ENCODE data around the gene PID1.

The PID1 gene

GRCh38 chr2:229173825-229174359, 97.2 kb downstream of the PID1 start:
- in situ Hi-C loops (cut with MboI; ENCODE audit: low sequenced_read_pairs) = no loop called here

- in situ Hi-C loops (cut with MboI; ENCODE audit: low sequenced_read_pairs) = no loop called here
Observed at GRCh38 chr2:229170916-229171315, 100.2 kb downstream of the PID1 start.

DNA sequence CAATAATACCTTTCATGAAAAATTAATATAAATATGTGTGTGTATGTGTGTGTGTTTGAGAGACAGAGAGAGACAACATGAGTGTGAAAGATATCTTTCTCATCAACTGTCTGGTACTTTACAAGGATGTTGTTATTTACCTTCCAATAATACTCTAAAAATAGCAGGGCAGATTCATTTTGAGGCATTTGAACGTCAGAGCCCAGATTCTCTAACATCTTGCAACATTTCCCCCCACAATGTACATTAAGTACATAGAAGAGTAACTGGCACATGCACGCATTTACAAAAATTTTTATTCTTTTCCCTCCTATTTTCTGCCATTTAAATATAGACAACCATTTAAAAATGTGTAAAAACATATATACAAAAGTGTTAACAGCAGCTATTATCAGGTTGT, 100.9 kb downstream of the PID1 start:
- in situ Hi-C loops (cut with MboI; ENCODE audit: low sequenced_read_pairs) = no loop called here

DNA sequence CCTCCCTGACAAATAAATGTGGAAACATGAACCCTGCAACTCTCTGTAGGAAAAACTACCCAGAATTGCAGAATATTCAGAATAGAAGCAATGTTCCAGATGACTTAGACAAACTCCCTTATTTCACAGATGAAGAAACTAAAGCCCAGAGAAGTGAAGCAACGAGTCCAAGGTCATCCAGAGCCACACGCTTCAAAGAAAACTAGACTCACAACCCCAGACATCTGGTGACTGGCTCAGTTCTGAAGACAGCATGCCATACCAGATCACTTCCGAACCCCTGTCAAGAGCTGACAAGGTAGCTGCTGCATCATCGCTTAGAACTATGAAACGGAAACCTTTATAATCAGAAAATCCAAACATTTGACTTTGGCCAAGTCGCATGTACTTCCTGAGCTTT, 101.3 kb downstream of the PID1 start:
- in situ Hi-C loops (cut with MboI; ENCODE audit: low sequenced_read_pairs) = no loop called here

- in situ Hi-C loops (cut with MboI; ENCODE audit: low sequenced_read_pairs) = no loop called here
Observed at GRCh38 chr2:229164545-229165249, 106.4 kb downstream of the PID1 start.

- in situ Hi-C loops (cut with MboI; ENCODE audit: low sequenced_read_pairs) = no loop called here
Observed at GRCh38 chr2:229163893-229164292, 107.2 kb downstream of the PID1 start.

DNA sequence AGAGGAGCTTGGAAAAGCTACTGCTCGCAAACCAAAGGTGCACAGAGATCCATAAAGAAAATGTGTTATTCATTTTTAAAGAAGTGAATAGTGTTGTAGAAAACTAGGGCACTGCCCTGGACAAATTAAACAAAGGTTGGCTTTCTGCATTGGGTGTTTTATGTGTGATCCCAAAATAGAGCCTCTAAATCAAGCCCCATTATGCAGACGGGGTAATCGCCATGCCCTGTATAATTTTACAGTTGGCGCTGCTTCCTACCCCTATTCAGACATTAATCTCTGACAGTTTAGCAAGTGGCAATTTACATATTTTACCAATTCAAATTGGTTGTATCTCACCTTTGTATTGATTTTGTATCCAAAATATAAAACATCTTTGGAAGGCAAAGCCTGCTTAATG, 109.1 kb downstream of the PID1 start:
- in situ Hi-C loops (cut with MboI; ENCODE audit: low sequenced_read_pairs) = no loop called here

- in situ Hi-C loops (cut with MboI; ENCODE audit: low sequenced_read_pairs) = no loop called here
Observed at GRCh38 chr2:229160984-229161383, 110.1 kb downstream of the PID1 start.

GRCh38 chr2:229160180-229160579, 110.9 kb downstream of the PID1 start:
- in situ Hi-C loops (cut with MboI; ENCODE audit: low sequenced_read_pairs) = no loop called here

DNA sequence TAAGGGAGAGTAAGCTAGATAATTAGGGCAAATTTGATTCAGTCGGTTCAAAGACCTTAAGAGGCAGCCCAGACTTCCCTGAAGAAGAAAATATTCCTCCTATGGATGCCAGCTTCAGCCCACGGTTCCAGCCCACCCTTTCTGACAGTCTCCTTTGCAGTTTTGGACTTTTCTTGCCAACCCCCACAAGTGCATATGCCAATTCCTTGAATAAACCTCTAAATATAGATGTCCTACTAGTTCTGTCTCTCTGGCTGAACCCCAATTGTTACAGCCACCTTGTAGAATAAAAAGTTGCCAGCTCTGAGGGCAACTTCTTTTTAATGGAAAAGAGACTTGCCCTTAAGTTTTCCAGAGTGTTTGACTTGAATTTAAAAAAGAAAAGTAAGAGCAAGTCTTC, 111.7 kb downstream of the PID1 start:
- in situ Hi-C loops (cut with MboI; ENCODE audit: low sequenced_read_pairs) = no loop called here

DNA sequence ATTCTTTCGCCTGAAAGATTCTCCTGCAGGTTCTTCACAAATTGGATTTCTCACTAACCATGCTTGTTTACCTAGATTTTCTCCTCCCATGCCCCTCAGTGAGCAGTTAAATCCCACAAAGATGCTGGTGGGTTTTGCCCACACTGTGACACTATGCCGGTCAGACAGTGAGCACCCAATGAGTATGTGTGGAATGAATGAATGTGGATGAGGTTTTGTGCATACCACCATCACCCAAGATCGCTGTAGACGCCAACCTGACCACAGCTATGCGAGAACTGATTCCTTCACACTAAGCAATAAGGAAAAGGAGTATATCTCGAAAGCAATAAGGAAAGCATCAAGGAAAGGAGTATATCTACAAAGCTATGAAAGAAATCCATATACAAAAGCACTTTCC, 116.7 kb downstream of the PID1 start:
- in situ Hi-C loops (cut with MboI; ENCODE audit: low sequenced_read_pairs) = no loop called here

- in situ Hi-C loops (cut with MboI; ENCODE audit: low sequenced_read_pairs) = no loop called here
Observed at GRCh38 chr2:229153951-229154350, 117.1 kb downstream of the PID1 start.

- in situ Hi-C loops (cut with MboI; ENCODE audit: low sequenced_read_pairs) = no loop called here
Observed at GRCh38 chr2:229153267-229153666, 117.8 kb downstream of the PID1 start.

DNA sequence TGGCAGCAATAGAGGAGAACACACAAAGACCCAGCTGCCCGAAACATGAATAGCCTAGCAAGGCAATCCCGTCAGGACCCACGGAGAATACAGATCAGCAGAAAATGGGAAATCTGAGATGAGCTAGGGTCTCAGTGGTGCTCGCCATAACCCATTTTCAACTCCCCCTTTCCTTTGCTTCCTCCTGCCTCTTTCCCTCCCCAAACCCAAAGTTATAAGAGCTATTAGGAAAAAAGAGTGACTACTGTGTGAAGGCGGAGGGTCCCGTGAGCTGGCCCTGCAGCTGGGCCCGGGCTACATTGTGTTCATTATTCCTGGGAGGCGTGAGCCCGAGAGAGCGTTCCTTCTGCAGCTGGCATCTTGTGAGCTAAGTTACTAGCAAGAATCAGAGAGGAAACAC, 118.4 kb downstream of the PID1 start:
- in situ Hi-C loops (cut with MboI; ENCODE audit: low sequenced_read_pairs) = no loop called here

DNA sequence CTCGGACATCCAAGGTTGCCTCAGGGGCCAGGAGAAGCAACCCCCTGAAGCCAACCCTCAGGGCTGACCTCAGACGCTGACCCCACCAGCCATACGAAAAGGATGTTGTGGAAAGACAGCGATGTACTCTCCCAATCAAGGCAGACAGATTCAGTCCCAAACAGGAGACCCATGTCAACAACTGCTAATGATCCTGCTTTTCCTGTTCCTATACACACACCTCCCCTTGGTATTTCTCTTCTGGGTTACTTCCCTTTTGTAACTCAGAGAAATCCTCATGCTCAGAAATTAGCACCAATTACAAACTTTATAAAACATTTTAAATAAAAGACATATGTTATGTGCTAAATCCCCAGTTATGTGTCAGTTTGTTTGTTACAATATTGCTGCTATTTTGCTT, 120.8 kb downstream of the PID1 start:
- in situ Hi-C loops (cut with MboI; ENCODE audit: low sequenced_read_pairs) = no loop called here

GRCh38 chr2:229141424-229142025, 129.6 kb downstream of the PID1 start:
- in situ Hi-C loops (cut with MboI; ENCODE audit: low sequenced_read_pairs) = no loop called here

- in situ Hi-C loops (cut with MboI; ENCODE audit: low sequenced_read_pairs) = no loop called here
Observed at GRCh38 chr2:229137639-229138038, 133.4 kb downstream of the PID1 start.

- in situ Hi-C loops (cut with MboI; ENCODE audit: low sequenced_read_pairs) = no loop called here
Observed at GRCh38 chr2:229137066-229137465, 134.0 kb downstream of the PID1 start.

DNA sequence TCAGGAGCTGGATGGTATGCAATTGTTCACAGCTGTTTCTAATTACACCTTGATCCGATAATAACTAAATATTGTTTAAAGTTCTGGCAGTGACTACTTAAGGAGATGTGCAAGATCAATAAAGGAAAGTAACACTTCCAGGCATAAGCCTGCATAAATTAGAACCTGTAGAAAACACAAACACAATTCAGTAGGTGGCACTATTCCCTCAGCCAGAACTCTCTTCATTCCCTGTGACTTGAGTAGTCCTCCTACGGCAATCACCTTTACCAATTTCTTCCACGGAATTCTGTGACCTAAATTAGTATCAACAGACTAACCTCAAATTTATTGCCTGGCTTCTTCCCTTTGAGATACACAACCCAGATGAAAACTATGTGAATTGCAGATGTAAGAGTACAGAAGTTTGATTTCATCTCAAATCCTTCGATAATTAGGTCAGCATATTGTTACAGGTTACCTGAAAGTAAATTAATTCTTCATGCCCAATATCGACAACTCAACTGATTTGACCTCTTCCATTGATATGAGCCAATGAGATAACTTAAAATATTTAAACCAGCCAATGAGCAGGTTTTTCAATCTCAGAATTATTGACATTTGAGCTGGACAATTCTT, 137.8 kb downstream of the PID1 start:
- in situ Hi-C loops (cut with MboI; ENCODE audit: low sequenced_read_pairs) = no loop called here

DNA sequence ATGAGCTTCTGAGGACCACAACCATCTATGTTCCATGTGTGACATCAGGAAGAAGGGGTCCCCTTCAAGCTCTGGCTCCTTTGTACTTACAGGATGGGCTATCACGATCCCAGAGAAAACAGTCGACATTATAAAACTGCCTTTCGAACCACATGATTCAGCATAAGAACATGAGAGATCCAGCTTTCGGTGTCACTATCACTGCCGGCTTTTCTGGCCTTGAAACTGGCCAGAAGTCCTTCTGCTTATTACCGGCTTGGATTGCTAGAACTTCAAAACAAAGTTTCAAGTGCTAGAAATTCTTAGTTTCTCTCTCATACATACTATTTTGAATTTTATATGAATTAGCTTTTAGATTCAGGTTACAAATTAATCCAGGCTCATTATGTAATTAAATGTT, 138.9 kb downstream of the PID1 start:
- in situ Hi-C loops (cut with MboI; ENCODE audit: low sequenced_read_pairs) = no loop called here

GRCh38 chr2:229130522-229130921, 140.6 kb downstream of the PID1 start:
- in situ Hi-C loops (cut with MboI; ENCODE audit: low sequenced_read_pairs) = no loop called here

- in situ Hi-C loops (cut with MboI; ENCODE audit: low sequenced_read_pairs) = no loop called here
Observed at GRCh38 chr2:229129738-229130371, 141.2 kb downstream of the PID1 start.
